Astrocyte of the cerebellum (primary cell): ENCODE data around the gene MINDY4.

Source experiments
- DNase-seq: peaks from one replicate; pipeline ENCODE4 v3.0.0-alpha.2; 2011; ENCODE audit warnings: low read depth
- H3K4me3 ChIP-seq: 2 replicates; pipeline ENCODE4 v1.5.1; 2011; ENCODE audit warnings: mild to moderate bottlenecking, low read depth, low read length, moderate library complexity
- CTCF ChIP-seq: IDR thresholded peaks from 2 replicates; pipeline ENCODE4 v1.5.1; 2012; ENCODE audit warnings: low read length, low read depth, moderate library complexity, mild to moderate bottlenecking; ENCODE audit errors: missing control alignments
- in situ Hi-C: cut with HindIII; loops from 2 replicates; pipeline ENCODE4 v1.10.0; 2017; ENCODE audit warnings: low sequenced_read_pairs

MINDY4 gene

GRCh38 chr7:30733216-30733615 lies 38.0 kb upstream of the MINDY4 start:
- in situ Hi-C loops = no loop called here
- TF ChIP-seq CTCF = no peak
- no peak for DNase-seq
- no peak overlapping the region for H3K4me3 ChIP-seq

GRCh38 chr7:30733691-30734090 lies 37.5 kb upstream of the MINDY4 start:
- DNase-seq = no peak
- TF ChIP-seq CTCF = no peak
- in situ Hi-C loops = no loop called here
- H3K4me3 ChIP-seq = no peak overlapping the region

- in situ Hi-C loops = no loop called here
Measured at GRCh38 chr7:30734497-30734896, 36.7 kb upstream of the MINDY4 start.

DNA sequence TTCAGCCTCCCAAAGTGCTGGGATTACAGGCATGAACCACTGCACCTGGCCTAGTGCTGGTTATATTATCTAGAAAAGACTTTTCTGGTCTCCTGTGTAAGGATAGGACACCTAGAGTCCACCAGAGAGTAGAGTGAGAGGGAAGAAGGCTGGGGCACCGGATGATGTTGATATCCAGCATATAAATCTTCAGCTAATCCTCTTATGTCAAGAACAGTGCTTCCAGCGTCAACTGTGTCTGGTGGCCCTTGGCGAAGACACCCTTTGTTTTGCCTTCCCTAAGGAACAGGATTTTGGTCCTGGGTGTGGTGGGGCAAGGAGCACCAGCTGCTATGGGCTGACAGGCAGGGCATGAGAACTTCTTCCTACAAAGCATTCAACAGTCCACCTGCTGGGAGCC lies 35.6 kb upstream of the MINDY4 start:
- DNase-seq = no peak
- no peak overlapping the region for H3K4me3 ChIP-seq
- in situ Hi-C loops = no loop called here
- no peak for TF ChIP-seq CTCF

More at GRCh38 chr7:30734497-30734896, 36.7 kb upstream of the MINDY4 start:
- H3K4me3 ChIP-seq = no peak overlapping the region
- no peak for DNase-seq
- no peak for TF ChIP-seq CTCF

- TF ChIP-seq CTCF = no peak
- H3K4me3 ChIP-seq = no peak overlapping the region
- no peak for DNase-seq
- in situ Hi-C loops = no loop called here
Measured at GRCh38 chr7:30736291-30736690, 34.9 kb upstream of the MINDY4 start.

DNA sequence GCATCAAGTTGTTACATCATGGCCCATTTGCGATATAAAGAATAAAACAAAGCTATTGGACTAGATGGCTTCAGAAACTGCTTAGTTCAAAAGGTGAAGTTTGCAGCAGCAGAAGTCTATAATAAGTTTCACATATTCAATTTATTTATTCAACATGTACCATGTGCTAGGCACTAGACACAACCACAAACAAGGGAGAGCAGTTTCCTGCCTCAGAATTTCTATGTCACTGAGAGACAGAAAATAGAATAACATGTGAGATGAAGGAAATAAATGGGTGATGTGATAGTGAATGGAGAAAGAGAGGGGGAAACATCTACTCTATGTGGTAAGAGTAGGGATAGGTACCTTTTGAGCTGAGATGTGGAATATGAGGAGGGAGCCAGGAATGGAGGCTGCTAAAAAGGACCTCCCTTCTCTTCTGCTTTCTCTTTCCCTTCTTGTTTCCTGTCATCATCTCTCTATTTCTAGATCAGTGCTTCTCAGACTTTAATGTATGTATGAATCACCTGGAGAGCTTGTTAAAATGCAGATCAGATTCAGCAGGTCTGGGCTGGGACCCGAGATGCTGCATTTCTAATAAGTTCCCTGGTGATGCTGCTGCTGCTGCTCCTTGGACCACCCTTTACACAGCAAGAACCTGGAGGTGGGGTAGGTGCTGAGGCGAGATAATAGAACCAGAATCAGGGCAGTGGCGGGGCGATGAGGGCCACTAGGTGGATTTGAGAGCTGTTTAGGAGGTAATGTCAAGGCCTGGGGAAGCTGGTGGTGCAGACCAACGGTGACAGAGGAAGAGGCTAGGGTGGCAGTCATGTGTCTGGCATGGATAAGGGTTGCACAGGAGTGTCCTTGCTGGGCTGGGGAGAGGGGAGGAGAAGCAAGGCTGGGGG lies 32.9 kb upstream of the MINDY4 start:
- H3K4me3 ChIP-seq = no peak overlapping the region
- in situ Hi-C loops = no loop called here
- DNase-seq = no peak
- TF ChIP-seq CTCF = no peak
